ENCODE data around the gene HEXIM1. TPM values are rescaled to one million over a fixed set of nuclear protein-coding genes. Genes with fewer than 3 reads are reported as not detected.

The HEXIM1 gene
- total RNA-seq, 4 donors from 2014 or later, result 14.5 to 20.5 (median 16.1) TPM

DNA sequence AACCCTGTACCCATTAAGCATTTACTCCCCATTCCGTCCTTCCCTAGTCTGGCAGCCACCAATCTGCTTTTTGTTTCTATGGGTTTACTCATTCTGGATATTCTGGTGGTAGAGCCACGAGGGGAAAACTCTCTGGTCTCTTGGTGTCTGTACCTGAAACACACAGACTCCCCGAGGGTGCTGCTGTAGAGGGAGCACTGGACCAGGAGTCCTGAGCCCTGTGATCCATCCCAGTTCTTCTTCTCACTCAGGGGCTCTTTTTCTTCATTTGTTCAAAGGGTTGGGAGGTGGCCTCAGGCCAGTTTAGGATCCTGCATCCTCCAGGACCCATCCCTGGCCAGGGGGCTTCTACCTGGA is 27.5 kb downstream of the HEXIM1 start:
- TF ChIP-seq, protein P1, sequence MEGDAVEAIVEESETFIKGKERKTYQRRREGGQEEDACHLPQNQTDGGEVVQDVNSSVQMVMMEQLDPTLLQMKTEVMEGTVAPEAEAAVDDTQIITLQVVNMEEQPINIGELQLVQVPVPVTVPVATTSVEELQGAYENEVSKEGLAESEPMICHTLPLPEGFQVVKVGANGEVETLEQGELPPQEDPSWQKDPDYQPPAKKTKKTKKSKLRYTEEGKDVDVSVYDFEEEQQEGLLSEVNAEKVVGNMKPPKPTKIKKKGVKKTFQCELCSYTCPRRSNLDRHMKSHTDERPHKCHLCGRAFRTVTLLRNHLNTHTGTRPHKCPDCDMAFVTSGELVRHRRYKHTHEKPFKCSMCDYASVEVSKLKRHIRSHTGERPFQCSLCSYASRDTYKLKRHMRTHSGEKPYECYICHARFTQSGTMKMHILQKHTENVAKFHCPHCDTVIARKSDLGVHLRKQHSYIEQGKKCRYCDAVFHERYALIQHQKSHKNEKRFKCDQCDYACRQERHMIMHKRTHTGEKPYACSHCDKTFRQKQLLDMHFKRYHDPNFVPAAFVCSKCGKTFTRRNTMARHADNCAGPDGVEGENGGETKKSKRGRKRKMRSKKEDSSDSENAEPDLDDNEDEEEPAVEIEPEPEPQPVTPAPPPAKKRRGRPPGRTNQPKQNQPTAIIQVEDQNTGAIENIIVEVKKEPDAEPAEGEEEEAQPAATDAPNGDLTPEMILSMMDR (IDR thresholded peaks at IDR 0.05; ENCODE audit: low read depth), result no peak

- TF ChIP-seq, protein P1 (IDR thresholded peaks at IDR 0.05; ENCODE audit: low read depth), result no peak
Measured at GRCh38 chr17:45177563-45177962, 29.3 kb downstream of the HEXIM1 start.

DNA sequence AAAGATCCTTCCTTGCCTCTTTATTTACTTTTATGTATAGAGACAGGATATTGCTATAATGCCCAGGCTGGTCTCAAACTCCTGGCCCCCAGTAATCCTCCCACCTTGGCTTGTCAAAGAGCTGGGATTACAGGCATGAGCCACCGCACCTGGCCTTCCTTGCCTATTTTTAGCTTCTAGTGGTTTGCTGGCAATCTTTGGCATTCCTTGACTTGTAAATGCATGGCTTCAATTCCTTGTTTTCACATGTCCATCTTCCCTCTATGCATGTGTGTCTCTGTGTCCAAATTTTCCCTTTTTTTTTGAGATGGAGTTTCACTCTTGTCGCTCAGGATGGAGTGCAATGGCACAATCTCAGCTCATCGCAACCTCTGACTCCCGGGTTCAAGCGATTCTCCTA is 35.9 kb downstream of the HEXIM1 start:
- TF ChIP-seq, protein P1 (IDR thresholded peaks at IDR 0.05; ENCODE audit: low read depth), result no peak

DNA sequence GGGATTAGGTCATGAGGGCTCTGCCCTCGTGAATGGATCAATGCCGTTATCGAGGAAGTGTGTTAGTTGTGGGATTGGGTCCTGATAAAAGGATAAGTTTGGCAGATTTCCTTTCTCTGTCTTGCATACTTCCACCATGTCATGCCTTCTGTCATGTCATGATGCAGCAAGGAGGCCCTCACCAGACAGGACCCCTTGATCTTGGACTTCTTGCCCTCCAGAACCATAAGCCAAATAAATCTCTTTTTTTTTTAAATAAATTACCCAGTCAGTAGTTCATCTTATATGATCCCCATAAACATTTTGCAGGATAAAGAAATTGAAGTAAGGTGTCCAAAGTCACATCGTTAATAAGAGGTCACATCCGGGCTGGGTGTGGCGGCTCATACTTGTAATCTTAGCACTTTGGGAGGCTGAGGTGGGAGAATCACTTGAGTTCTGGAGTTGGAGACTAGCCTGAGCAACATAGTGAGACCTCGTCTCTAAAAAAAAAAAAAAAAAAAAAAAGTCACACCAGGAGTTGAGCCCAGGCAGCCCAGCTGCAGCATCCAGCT is 38.6 kb downstream of the HEXIM1 start:
- TF ChIP-seq, protein P1 (IDR thresholded peaks at IDR 0.05; ENCODE audit: low read depth), result no peak

DNA sequence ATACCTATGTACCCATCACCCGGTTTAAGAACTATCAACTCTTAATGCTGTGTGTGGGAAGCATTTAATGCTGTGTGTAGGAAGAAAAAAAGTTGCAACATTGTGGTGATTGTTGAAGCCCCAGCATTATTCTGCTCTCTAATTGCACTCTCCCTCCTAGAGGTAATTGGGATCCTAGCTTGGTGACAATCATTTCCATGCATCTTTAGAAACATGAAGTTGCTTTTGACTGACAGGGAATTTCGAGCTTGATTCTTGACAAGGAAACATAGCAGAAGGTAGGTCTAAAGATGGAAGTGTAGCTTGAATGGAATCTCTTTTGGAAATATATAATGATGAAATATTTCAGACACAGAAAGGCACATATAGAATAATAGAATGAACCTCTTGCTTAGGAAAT is 40.7 kb downstream of the HEXIM1 start:
- TF ChIP-seq, protein P1 (IDR thresholded peaks at IDR 0.05; ENCODE audit: low read depth), result no peak

GRCh38 chr17:45190503-45191255 is 42.4 kb downstream of the HEXIM1 start:
- TF ChIP-seq, protein P1 (IDR thresholded peaks at IDR 0.05; ENCODE audit: low read depth), result no peak

GRCh38 chr17:45195424-45195823 is 47.1 kb downstream of the HEXIM1 start:
- TF ChIP-seq, protein P1 (IDR thresholded peaks at IDR 0.05; ENCODE audit: low read depth), result no peak

All from subcutaneous adipose tissue (tissue), 4 donors.